GM23338 (cell line): ENCODE data around the gene BCAS3. TPM values are rescaled to one million over a fixed set of nuclear protein-coding genes. Genes with fewer than 3 reads are reported as not detected.

Experiments used
- ATAC-seq: fragments of 200-7000 bp; cut with Tn5 transposase; 3 replicates; pipeline ENCODE4 v1.9.1; 2020
- DNase-seq: peaks from one replicate; pipeline ENCODE4 v3.0.0-alpha.2; 2015; ENCODE audit warnings: low spot score
- H2AFZ ChIP-seq: fragments of 200-600 bp; sonication (generic); 2 replicates; pipeline ENCODE4 v1.8.0; 2016; ENCODE audit warnings: antibody characterized with exemption, mild to moderate bottlenecking, moderate library complexity
- H3F3A ChIP-seq: fragments of 200-600 bp; sonication (generic); replicated peaks from 2 replicates; pipeline ENCODE4 v1.8.0; 2017; ENCODE audit warnings: antibody characterized with exemption, mixed run types, low read depth
- H3K27ac ChIP-seq: fragments of 200-600 bp; sonication (generic); 2 replicates; pipeline ENCODE4 v1.6.1; 2016; ENCODE audit warnings: low read depth
- H3K27me3 ChIP-seq: fragments of 200-600 bp; sonication (generic); 2 replicates; pipeline ENCODE4 v1.8.0; 2016; ENCODE audit warnings: mild to moderate bottlenecking, mixed run types, moderate library complexity; ENCODE audit not compliant: insufficient read depth
- H3K36me3 ChIP-seq: fragments of 200-600 bp; sonication (generic); 2 replicates; pipeline ENCODE4 v1.8.0; 2016; ENCODE audit warnings: mild to moderate bottlenecking; ENCODE audit not compliant: insufficient read depth
- H3K4me1 ChIP-seq: fragments of 200-600 bp; sonication (generic); 2 replicates; pipeline ENCODE4 v1.8.0; 2016; ENCODE audit warnings: mild to moderate bottlenecking, moderate library complexity; ENCODE audit not compliant: insufficient read depth
- H3K4me2 ChIP-seq: fragments of 200-600 bp; sonication (generic); 2 replicates; pipeline ENCODE4 v1.7.1; 2017; ENCODE audit warnings: mixed run types
- H3K4me3 ChIP-seq: fragments of 200-600 bp; sonication (generic); 2 replicates; pipeline ENCODE4 v1.6.1; 2016; ENCODE audit warnings: mixed run types
- H3K79me2 ChIP-seq: fragments of 200-600 bp; sonication (generic); replicated peaks from 2 replicates; pipeline ENCODE4 v1.8.0; 2017; ENCODE audit warnings: mild to moderate bottlenecking; ENCODE audit not compliant: insufficient read depth
- H3K9me2 ChIP-seq: fragments of 200-600 bp; sonication (generic); 2 replicates; pipeline ENCODE4 v1.8.0; 2017; ENCODE audit not compliant: insufficient read depth
- H4K20me1 ChIP-seq: fragments of 200-600 bp; sonication (generic); replicated peaks from 2 replicates; pipeline ENCODE4 v1.8.0; 2017; ENCODE audit warnings: mild to moderate bottlenecking; ENCODE audit not compliant: insufficient read depth
- H3K27ac Mint-ChIP-seq: 2 replicates; pipeline ENCODE4 v1.8.0; 2020; ENCODE audit warnings: inconsistent platforms, mild to moderate bottlenecking, moderate library complexity, mixed read lengths
- H3K27me3 Mint-ChIP-seq: 3 replicates; pipeline ENCODE4 v1.8.0; 2022; ENCODE audit warnings: low read depth, mild to moderate bottlenecking, moderate library complexity, mixed read lengths, inconsistent platforms; ENCODE audit not compliant: insufficient read depth, poor library complexity
- H3K36me3 Mint-ChIP-seq: 3 replicates; pipeline ENCODE4 v1.8.0; 2021; ENCODE audit warnings: low read depth, mild to moderate bottlenecking, inconsistent platforms, moderate library complexity, mixed read lengths
- H3K4me1 Mint-ChIP-seq: 3 replicates; pipeline ENCODE4 v1.8.0; 2020; ENCODE audit warnings: mild to moderate bottlenecking, inconsistent platforms, mixed read lengths
- H3K4me3 Mint-ChIP-seq: 3 replicates; pipeline ENCODE4 v1.8.0; 2021; ENCODE audit warnings: moderate library complexity, mild to moderate bottlenecking, inconsistent platforms, mixed read lengths
- H3K9me3 Mint-ChIP-seq: 3 replicates; pipeline ENCODE4 v1.8.0; 2020; ENCODE audit warnings: moderate library complexity, mild to moderate bottlenecking, inconsistent platforms, mixed read lengths
- CREB1 ChIP-seq: fragments of 250-450 bp; sonication (Bioruptor Pico); IDR thresholded peaks from 2 replicates; pipeline ENCODE4 v1.5.0; 2020; ENCODE audit warnings: low read depth, mild to moderate bottlenecking, moderate library complexity
- CTCF ChIP-seq, 2 experiments: fragments of 200-600 bp in 1 of 2; sonication (generic) in 1 of 2; conservative IDR thresholded peaks; 2 replicates each; pipeline versions ENCODE4 v1.5.1 to v1.6.1; 2016 to 2017; ENCODE audit warnings: antibody characterized with exemption in 2 of 2, low read depth in 2 of 2, mild to moderate bottlenecking in 2 of 2, moderate library complexity in 1 of 2
- ETS1 ChIP-seq: IDR thresholded peaks from 2 replicates; pipeline ENCODE4 v1.6.1; 2016; ENCODE audit warnings: antibody characterized with exemption
- EZH2phosphoT487 ChIP-seq: fragments of 200-600 bp; sonication (generic); IDR thresholded peaks from one replicate; pipeline ENCODE4 v1.8.1; 2018; ENCODE audit warnings: antibody characterized with exemption; ENCODE audit not compliant: unreplicated experiment
- JUNB ChIP-seq: IDR thresholded peaks from one replicate; pipeline ENCODE4 v1.6.1; 2016; ENCODE audit warnings: antibody characterized with exemption; ENCODE audit not compliant: unreplicated experiment
- NANOG ChIP-seq: IDR thresholded peaks from 2 replicates; pipeline ENCODE4 v1.6.1; 2016; ENCODE audit warnings: antibody characterized with exemption, borderline replicate concordance
- POLR2AphosphoS5 ChIP-seq: IDR thresholded peaks from 2 replicates; pipeline ENCODE4 v1.6.1; 2016; ENCODE audit warnings: antibody characterized with exemption, low read depth
- STAT1 ChIP-seq: IDR thresholded peaks from one replicate; pipeline ENCODE4 v1.6.1; 2016; ENCODE audit warnings: antibody characterized with exemption; ENCODE audit not compliant: unreplicated experiment
- ZNF331 ChIP-seq: fragments of 250-450 bp; sonication (Bioruptor Pico); IDR thresholded peaks from 2 replicates; pipeline ENCODE4 v1.5.0; 2020; ENCODE audit warnings: low read depth, mild to moderate bottlenecking, moderate library complexity
- ZNF462 ChIP-seq: fragments of 250-450 bp; sonication (Bioruptor Pico); IDR thresholded peaks from 2 replicates; pipeline ENCODE4 v1.5.0; 2020; ENCODE audit warnings: mild to moderate bottlenecking, moderate library complexity
- polyA plus RNA-seq: library from polyadenylated mRNA; unstranded; fragments of >200 nt; fragmentation: Nextera tagmentation; extraction: Ambion mirVana; gene quantifications from 2 replicates; pipeline ENCODE4 v1.2.1, GENCODE V29; 2016
- total RNA-seq: library from RNA; depleted of rRNA; stranded (reverse); fragments of >200 nt; shearing (Covaris generic); gene quantifications from 2 replicates; pipeline ENCODE4 v1.2.3, GENCODE V29; 2014

The BCAS3 gene
- total and polyA plus RNA-seq, 2 experiments from 2014 or later = 8.2 to 28.0 TPM

- no peak overlapping the region for H3K4me2 ChIP-seq
- H2AFZ ChIP-seq = no peak overlapping the region
- Mint-ChIP-seq H3K36me3 (0 out of 3 replicates have a peak, but pooled peaks cover 7% of the 10 kb centered on the region), H3K4me3 (no peak overlapping the region), H3K27ac (no peak overlapping the region), H3K27me3 (peaks cover 4% of the 10 kb centered on the region), H3K4me1 (peaks cover 9% of the 10 kb centered on the region), H3K9me3 (peaks cover 4% of the 10 kb centered on the region; the same call in 2 of the 3 replicates)
- no peaks in the 10 kb centered on the region for H3K4me1 ChIP-seq
- TF ChIP-seq ZNF462 (CRISPR knock-in tag) (no peak), STAT1 (no peak), POLR2AphosphoS5 (no peak), CTCF (conservative IDR thresholded peaks at IDR 0.05; ENCODE audit: low read depth in 2 of 2) (no peak), NANOG (no peak), JUNB (no peak), ETS1 (no peak), CREB1 (CRISPR knock-in tag) (no peak), ZNF331 (CRISPR knock-in tag) (no peak), EZH2phosphoT487 (no peak)
- no peaks in the 10 kb centered on the region for H3K9me2 ChIP-seq
- no peak overlapping the region for H3K27ac ChIP-seq
- ATAC-seq (no peak), DNase-seq (no peak)
- H3K36me3 ChIP-seq = no peaks in the 10 kb centered on the region
- no peaks in the 10 kb centered on the region for H3F3A ChIP-seq
- no peaks in the 10 kb centered on the region for H3K27me3 ChIP-seq
- no peaks in the 10 kb centered on the region for H4K20me1 ChIP-seq
- no peaks in the 10 kb centered on the region for H3K79me2 ChIP-seq
- no peak overlapping the region for H3K4me3 ChIP-seq
Observed at GRCh38 chr17:60891149-60891548, 213.5 kb downstream of the BCAS3 start.
